ENCODE results near the gene GUCA2B. TPM values are rescaled to one million over a fixed set of nuclear protein-coding genes. Genes with fewer than 3 reads are reported as not detected.

GUCA2B gene
- total RNA-seq, 1 donor from 2014 or later = not detected

DNA sequence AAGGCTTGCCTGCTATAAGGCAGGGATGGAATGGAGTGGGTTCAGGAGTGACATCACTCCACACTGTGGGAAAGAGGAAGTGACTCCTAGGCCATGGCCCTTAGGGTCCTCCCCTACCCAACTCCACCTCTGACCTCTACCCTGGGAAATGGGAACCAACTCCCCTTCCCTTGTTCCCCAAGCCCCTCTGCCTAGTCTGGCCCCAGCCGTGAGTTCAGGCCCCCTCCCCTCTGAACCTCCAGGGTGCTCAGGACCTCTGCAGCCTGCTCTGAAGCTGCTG, 15.1 kb downstream of the GUCA2B start:
- Histone ChIP-seq H3K27me3 (no peaks in the 10 kb centered on the region), H3K9me3 (no peaks in the 10 kb centered on the region), H3K4me1 (peaks cover 39% of the 10 kb centered on the region), H3K4me3 (no peak overlapping the region), H3K36me3 (no peaks in the 10 kb centered on the region), H3K27ac (no peak overlapping the region)
- DNase-seq (ENCODE audit: extremely low spot score in 2 of 2) = no peak
- TF ChIP-seq POLR2AphosphoS5 (IDR thresholded peaks at IDR 0.05; ENCODE audit: insufficient read depth in 1 of 2, low read depth in 1 of 2) (no peak), POLR2A (IDR thresholded peaks at IDR 0.05) (no peak)
- TF ChIP-seq, protein P1, sequence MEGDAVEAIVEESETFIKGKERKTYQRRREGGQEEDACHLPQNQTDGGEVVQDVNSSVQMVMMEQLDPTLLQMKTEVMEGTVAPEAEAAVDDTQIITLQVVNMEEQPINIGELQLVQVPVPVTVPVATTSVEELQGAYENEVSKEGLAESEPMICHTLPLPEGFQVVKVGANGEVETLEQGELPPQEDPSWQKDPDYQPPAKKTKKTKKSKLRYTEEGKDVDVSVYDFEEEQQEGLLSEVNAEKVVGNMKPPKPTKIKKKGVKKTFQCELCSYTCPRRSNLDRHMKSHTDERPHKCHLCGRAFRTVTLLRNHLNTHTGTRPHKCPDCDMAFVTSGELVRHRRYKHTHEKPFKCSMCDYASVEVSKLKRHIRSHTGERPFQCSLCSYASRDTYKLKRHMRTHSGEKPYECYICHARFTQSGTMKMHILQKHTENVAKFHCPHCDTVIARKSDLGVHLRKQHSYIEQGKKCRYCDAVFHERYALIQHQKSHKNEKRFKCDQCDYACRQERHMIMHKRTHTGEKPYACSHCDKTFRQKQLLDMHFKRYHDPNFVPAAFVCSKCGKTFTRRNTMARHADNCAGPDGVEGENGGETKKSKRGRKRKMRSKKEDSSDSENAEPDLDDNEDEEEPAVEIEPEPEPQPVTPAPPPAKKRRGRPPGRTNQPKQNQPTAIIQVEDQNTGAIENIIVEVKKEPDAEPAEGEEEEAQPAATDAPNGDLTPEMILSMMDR (IDR thresholded peaks at IDR 0.05) = no peak
- intact Hi-C loops (cut with DNase I) = no loop called here

DNA sequence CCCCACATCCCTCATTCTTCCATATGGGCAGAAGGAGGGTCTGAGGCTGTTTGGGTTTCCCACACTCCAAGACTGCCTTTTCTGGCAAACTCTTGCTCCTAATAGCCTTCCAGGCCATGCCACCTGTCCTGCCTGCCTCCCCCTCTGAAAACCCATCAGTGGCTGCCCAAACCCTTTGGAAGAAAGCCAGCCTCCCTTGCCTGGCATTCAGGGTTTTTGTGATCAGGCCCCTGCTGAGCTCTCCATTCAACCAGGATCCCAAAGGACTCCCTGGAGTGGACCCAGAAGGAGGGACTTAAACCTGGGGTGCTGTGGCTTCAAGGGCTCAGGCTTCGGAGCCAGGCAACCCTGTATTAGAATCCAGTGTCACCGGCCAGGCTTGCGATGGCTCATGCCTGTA, 15.6 kb downstream of the GUCA2B start:
- no peaks in the 10 kb centered on the region for H3K27me3 ChIP-seq
- peaks cover 43% of the 10 kb centered on the region for H3K4me1 ChIP-seq
- H3K4me3 ChIP-seq = no peak overlapping the region
- peak in 1 of 2 donors; percentile 70 for DNase-seq (ENCODE audit: extremely low spot score in 2 of 2)
- no peaks in the 10 kb centered on the region for H3K36me3 ChIP-seq
- H3K27ac ChIP-seq = no peak overlapping the region
- intact Hi-C loops (cut with DNase I) = no loop called here
- no peaks in the 10 kb centered on the region for H3K9me3 ChIP-seq
- TF ChIP-seq POLR2AphosphoS5 (IDR thresholded peaks at IDR 0.05; ENCODE audit: insufficient read depth in 1 of 2, low read depth in 1 of 2) = no peak
- no peak for TF ChIP-seq POLR2A (IDR thresholded peaks at IDR 0.05)
- TF ChIP-seq, protein P1 (IDR thresholded peaks at IDR 0.05) = no peak

DNA sequence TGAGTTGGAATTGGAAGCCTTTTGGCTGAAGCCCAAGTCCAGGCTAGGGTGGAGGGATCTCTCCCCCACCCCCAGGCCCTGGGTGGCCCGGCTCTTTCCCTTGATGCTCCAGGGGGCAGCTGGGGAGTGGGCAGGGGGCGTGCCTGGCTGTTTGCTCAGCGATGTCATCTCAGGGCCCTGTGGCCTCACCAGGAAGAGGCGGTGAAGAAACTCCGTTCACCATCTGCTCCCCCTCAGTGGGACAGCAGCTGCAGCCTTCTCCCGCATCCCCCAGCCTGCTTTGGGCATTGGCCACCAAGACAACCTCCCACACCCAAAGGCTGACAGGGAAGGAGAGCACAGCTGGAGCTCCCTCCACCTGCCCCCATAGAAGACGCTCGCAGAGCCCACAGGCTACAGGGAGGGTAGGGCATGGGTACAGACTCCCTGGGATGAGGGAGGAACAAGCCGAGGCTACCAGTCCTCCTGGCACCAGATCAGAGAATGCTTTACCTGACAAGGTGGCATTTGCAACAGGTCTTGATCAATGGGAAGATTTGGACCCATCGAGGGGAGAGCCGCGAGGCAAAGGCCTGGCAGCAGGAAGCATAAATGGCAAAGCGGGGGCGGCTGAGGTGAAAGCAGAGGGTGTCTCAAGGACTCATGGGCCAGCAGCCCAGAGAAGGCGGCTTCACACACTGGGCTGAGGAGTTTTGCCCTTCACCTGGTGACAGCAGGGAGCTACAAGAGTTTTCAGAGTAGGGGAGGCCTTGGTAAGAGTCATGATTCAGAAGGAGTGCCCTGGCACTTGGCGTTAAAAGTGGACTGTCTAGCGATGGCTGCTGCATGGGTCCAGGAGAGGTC, 17.8 kb downstream of the GUCA2B start:
- Histone ChIP-seq H3K36me3 (no peaks in the 10 kb centered on the region), H3K4me3 (no peak overlapping the region), H3K27me3 (no peaks in the 10 kb centered on the region), H3K4me1 (peaks cover 46% of the 10 kb centered on the region), H3K9me3 (no peaks in the 10 kb centered on the region), H3K27ac (no peak overlapping the region)
- intact Hi-C loops (cut with DNase I) = loop anchor here (10.0 kb wide), 1 partner anchor 596 kb away; no protein-coding TSS in a partner anchor
- no peak for TF ChIP-seq POLR2AphosphoS5 (IDR thresholded peaks at IDR 0.05; ENCODE audit: insufficient read depth in 1 of 2, low read depth in 1 of 2)
- TF ChIP-seq POLR2A (IDR thresholded peaks at IDR 0.05) = no peak
- TF ChIP-seq, protein P1 (IDR thresholded peaks at IDR 0.05) = no peak
- DNase-seq (ENCODE audit: extremely low spot score in 2 of 2) = no peak

DNA sequence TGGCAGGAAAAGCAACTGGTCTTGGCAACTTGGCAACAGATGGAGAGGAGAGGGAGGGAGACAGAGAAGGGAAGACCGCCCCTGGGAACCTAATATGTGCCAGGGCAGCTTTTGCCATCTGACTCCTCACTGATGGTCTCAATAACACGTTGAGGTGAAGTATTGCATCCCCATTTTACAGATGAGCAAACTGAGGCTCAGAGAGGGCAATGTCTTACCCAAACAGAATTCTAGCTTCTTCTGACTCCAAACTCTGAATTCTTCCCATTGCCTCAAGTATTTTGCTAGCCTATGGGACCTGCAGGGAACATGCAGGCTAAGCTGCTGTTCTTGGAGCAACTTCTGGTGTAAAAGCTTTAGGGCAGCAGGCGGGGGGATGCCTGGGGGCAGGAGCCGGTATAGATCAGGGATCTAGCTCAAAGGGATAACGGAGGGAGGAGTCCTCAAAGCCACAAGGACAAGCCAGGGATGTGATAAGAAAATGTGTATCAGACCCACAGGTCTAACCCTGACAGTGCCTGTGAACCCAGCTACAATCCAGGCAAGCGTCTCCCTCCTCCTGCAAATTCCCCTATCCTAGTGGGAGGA, 18.6 kb downstream of the GUCA2B start:
- H3K27me3 ChIP-seq = no peaks in the 10 kb centered on the region
- no peak overlapping the region for H3K4me3 ChIP-seq
- DNase-seq (ENCODE audit: extremely low spot score in 2 of 2) = no peak
- no peaks in the 10 kb centered on the region for H3K9me3 ChIP-seq
- H3K27ac ChIP-seq = no peak overlapping the region
- peaks cover 48% of the 10 kb centered on the region for H3K4me1 ChIP-seq
- TF ChIP-seq, protein P1 (IDR thresholded peaks at IDR 0.05) = no peak
- no peak for TF ChIP-seq POLR2AphosphoS5 (IDR thresholded peaks at IDR 0.05; ENCODE audit: insufficient read depth in 1 of 2, low read depth in 1 of 2)
- no peak for TF ChIP-seq POLR2A (IDR thresholded peaks at IDR 0.05)
- no peaks in the 10 kb centered on the region for H3K36me3 ChIP-seq
- intact Hi-C loops (cut with DNase I) = loop anchor here (10.0 kb wide), 1 partner anchor 597 kb away; no protein-coding TSS in a partner anchor

Measured in vagina (tissue), 2 donors.